ENCODE data around the gene TRIM67. TPM values are rescaled to one million over a fixed set of nuclear protein-coding genes. Genes with fewer than 3 reads are reported as not detected.

Gene TRIM67
- total RNA-seq, 1 experiment from 2014 or later, result not detected

DNA sequence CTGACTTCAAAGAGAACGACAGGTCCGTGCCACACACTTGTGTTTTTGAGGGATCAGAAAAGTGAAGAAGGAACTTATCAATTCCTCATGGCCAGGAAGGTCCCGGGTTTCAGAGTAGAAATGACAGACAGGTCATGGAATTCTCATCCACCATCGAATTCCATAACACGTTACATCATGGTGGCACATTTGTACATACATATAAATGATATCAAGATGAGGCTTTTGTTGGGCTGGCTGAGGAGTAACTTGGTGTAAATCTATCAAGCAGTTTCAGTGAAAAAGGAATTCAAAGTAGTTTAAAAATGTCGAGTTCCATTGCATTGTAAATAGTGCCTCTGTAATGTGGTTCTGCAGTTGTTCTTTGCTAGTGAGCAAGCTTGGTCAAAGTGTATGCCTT, 56.2 kb downstream of the TRIM67 start:
- POLR2A ChIA-PET, result interaction anchor here (0.6 kb wide), 1 partner anchor 11 kb away, joined by 3 read pairs; no protein-coding TSS in a partner anchor
- no peaks in the 10 kb centered on the region for H3K36me3 Mint-ChIP-seq
- ATAC-seq (no peak), DNase-seq (ENCODE audit: low spot score) (no peak)
- H3K27ac Mint-ChIP-seq, result no peak overlapping the region
- H3K4me1 Mint-ChIP-seq, result peaks cover 8% of the 10 kb centered on the region
- H3K4me3 Mint-ChIP-seq, result no peak overlapping the region
- TF ChIP-seq FOXP1 (CRISPR knock-in tag; IDR thresholded peaks at IDR 0.05; ENCODE audit: borderline replicate concordance), result no peak
- TF ChIP-seq ETV6 (CRISPR knock-in tag; IDR thresholded peaks at IDR 0.05), result no peak
- TF ChIP-seq, protein P1, sequence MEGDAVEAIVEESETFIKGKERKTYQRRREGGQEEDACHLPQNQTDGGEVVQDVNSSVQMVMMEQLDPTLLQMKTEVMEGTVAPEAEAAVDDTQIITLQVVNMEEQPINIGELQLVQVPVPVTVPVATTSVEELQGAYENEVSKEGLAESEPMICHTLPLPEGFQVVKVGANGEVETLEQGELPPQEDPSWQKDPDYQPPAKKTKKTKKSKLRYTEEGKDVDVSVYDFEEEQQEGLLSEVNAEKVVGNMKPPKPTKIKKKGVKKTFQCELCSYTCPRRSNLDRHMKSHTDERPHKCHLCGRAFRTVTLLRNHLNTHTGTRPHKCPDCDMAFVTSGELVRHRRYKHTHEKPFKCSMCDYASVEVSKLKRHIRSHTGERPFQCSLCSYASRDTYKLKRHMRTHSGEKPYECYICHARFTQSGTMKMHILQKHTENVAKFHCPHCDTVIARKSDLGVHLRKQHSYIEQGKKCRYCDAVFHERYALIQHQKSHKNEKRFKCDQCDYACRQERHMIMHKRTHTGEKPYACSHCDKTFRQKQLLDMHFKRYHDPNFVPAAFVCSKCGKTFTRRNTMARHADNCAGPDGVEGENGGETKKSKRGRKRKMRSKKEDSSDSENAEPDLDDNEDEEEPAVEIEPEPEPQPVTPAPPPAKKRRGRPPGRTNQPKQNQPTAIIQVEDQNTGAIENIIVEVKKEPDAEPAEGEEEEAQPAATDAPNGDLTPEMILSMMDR (IDR thresholded peaks at IDR 0.05), result no peak
- TF ChIP-seq SMAD4 (CRISPR knock-in tag; IDR thresholded peaks at IDR 0.05), result no peak
- TF ChIP-seq KAT7 (CRISPR knock-in tag; IDR thresholded peaks at IDR 0.05; ENCODE audit: borderline replicate concordance), result no peak
- no peak for TF ChIP-seq ARID4B (CRISPR knock-in tag; IDR thresholded peaks at IDR 0.05; ENCODE audit: borderline replicate concordance)
- no peak for TF ChIP-seq ZNF416 (CRISPR knock-in tag; IDR thresholded peaks at IDR 0.05)
- TF ChIP-seq MYBL2 (CRISPR knock-in tag; IDR thresholded peaks at IDR 0.05), result no peak
- no peak for TF ChIP-seq NFYB (CRISPR knock-in tag; conservative IDR thresholded peaks at IDR 0.05; ENCODE audit: low read depth)
- TF ChIP-seq TEAD4 (CRISPR knock-in tag; IDR thresholded peaks at IDR 0.05), result no peak
- no peak for TF ChIP-seq ZNF396 (CRISPR knock-in tag; IDR thresholded peaks at IDR 0.05; ENCODE audit: borderline replicate concordance)
- no peak for TF ChIP-seq RELA (CRISPR knock-in tag; IDR thresholded peaks at IDR 0.05; ENCODE audit: borderline replicate concordance)
- TF ChIP-seq CDX4 (CRISPR knock-in tag; IDR thresholded peaks at IDR 0.05; ENCODE audit: borderline replicate concordance), result no peak
- TF ChIP-seq ZNF263 (CRISPR knock-in tag; IDR thresholded peaks at IDR 0.05; ENCODE audit: low read depth), result no peak
- H3K9me3 Mint-ChIP-seq, result no peaks in the 10 kb centered on the region
- peaks cover 74% of the 10 kb centered on the region for H3K27me3 Mint-ChIP-seq (ENCODE audit: low read depth)
- CTCF ChIA-PET, result interaction anchor here (1.4 kb wide), 1 partner anchor 126 kb away, joined by 3 read pairs; no protein-coding TSS in a partner anchor

DNA sequence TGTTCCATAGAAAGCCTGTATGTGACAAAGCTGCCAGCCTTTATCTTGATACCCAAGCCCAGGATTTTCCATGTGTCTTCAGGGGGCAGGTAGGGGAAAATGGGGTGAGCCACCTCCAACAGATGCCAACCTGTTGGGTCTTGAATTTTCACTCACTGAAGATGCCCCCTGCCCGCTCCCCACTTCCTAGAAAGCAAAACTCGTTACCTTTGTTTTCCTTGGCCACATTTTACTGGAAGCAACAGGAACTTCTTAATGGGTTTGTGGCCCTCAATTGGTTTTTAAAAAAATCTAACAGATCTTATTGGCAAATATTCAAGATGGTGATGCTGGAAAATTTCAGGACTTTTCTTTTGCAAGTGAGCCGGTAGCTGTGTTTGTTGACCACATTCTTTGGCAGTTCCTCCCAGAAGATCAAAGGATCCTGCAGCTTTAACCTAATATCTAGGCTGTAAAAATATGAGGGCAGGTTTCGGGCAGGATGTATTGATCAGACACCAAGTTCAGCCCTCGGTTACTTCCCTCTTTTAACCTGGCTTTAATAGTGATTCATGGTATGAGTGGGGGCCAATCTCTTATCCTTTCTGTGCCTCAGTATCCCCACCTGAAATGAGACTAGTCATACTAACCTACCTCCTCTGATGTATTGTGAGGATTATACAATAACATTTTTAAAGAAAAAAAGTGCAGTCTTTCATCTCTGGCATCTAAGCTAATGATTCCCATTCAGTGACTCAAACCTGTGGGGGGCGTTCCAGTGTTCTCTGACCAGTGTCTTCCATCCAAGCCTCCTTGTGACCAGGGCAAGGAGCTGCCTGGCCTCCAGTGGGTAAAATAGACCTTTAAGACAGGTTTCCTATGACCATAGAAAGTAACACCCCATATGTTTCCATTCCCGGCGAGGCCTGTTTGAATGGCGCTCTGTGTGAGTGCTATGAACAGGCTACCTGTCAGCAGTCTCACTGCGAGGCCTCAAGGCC, 57.9 kb downstream of the TRIM67 start:
- ChIA-PET POLR2A (no interaction called here), CTCF (interaction anchor here (0.6 to 1.2 kb wide), 2 partner anchors 49 to 60 kb away, joined by 3 to 4 read pairs; no protein-coding TSS in a partner anchor)
- ATAC-seq (no peak), DNase-seq (ENCODE audit: low spot score) (no peak)
- H3K9me3 Mint-ChIP-seq, result no peaks in the 10 kb centered on the region
- H3K4me3 Mint-ChIP-seq, result no peak overlapping the region
- no peak overlapping the region for H3K27ac Mint-ChIP-seq
- H3K27me3 Mint-ChIP-seq (ENCODE audit: low read depth), result peaks cover 58% of the 10 kb centered on the region
- 0 out of 2 replicates have a peak, but pooled peaks cover 3% of the 10 kb centered on the region for H3K36me3 Mint-ChIP-seq
- H3K4me1 Mint-ChIP-seq, result peaks cover 8% of the 10 kb centered on the region
- TF ChIP-seq ARID4B (CRISPR knock-in tag; IDR thresholded peaks at IDR 0.05; ENCODE audit: borderline replicate concordance), result no peak
- no peak for TF ChIP-seq ESRRA (CRISPR knock-in tag; IDR thresholded peaks at IDR 0.05; ENCODE audit: borderline replicate concordance)
- TF ChIP-seq NFE2L1 (CRISPR knock-in tag; IDR thresholded peaks at IDR 0.05), result no peak
- TF ChIP-seq, protein P2, sequence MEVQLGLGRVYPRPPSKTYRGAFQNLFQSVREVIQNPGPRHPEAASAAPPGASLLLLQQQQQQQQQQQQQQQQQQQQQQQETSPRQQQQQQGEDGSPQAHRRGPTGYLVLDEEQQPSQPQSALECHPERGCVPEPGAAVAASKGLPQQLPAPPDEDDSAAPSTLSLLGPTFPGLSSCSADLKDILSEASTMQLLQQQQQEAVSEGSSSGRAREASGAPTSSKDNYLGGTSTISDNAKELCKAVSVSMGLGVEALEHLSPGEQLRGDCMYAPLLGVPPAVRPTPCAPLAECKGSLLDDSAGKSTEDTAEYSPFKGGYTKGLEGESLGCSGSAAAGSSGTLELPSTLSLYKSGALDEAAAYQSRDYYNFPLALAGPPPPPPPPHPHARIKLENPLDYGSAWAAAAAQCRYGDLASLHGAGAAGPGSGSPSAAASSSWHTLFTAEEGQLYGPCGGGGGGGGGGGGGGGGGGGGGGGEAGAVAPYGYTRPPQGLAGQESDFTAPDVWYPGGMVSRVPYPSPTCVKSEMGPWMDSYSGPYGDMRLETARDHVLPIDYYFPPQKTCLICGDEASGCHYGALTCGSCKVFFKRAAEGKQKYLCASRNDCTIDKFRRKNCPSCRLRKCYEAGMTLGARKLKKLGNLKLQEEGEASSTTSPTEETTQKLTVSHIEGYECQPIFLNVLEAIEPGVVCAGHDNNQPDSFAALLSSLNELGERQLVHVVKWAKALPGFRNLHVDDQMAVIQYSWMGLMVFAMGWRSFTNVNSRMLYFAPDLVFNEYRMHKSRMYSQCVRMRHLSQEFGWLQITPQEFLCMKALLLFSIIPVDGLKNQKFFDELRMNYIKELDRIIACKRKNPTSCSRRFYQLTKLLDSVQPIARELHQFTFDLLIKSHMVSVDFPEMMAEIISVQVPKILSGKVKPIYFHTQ (CRISPR knock-in tag; IDR thresholded peaks at IDR 0.05), result no peak
